SU-DHL-6 (cell line): ENCODE results near the gene GTF2I.

Experiments
- CTCF ChIP-seq: fragments of 200-600 bp; sonication (generic); IDR thresholded peaks from one replicate; pipeline ENCODE4 v1.5.1; 2017; ENCODE audit warnings: antibody characterized with exemption, mild to moderate bottlenecking, low read length, moderate library complexity; ENCODE audit not compliant: insufficient read depth, poor library complexity, severe bottlenecking
- EZH2phosphoT487 ChIP-seq: fragments of 200-600 bp; sonication (generic), shearing (Covaris generic); conservative IDR thresholded peaks from 2 replicates; pipeline ENCODE4 v1.6.1; 2018; ENCODE audit warnings: mild to moderate bottlenecking, antibody characterized with exemption, low read length, moderate library complexity, mixed read lengths

- TF ChIP-seq CTCF (no peak), EZH2phosphoT487 (no peak)
These were observed 14.1 kb downstream of the GTF2I start for GRCh38 chr7:74671602-74672001.
